SK-N-SH (cell line): Measurements from ENCODE around the gene PIGX. TPM values are rescaled to one million over a fixed set of nuclear protein-coding genes. Genes with fewer than 3 reads are reported as not detected.

Experiments used
- CTCF ChIA-PET: fragments of 300-600, 350-600 bp; formaldehyde crosslinking; extraction: SDS; loops from one replicate; lab custom pipeline; 2021; lab: Yijun Ruan, JAX
- POLR2A ChIA-PET: fragments of 350-600 bp; sonication (Branson Sonifier 250); formaldehyde crosslinking; extraction: SDS; loops from one replicate; lab custom pipeline; 2020; ENCODE audit warnings: antibody characterized with exemption, inconsistent platforms; lab: Yijun Ruan, JAX
- DNase-seq: peaks from one replicate; pipeline ENCODE4 v3.0.0; 2012
- H2AFZ ChIP-seq: fragments of 200-600 bp; sonication (generic); 2 replicates; pipeline ENCODE4 v1.8.1; 2016; ENCODE audit warnings: antibody characterized with exemption, mild to moderate bottlenecking, low read depth
- H3F3A ChIP-seq: fragments of 200-600 bp; sonication (generic); replicated peaks from 2 replicates; pipeline ENCODE3; 2016; ENCODE audit warnings: antibody characterized with exemption, mild to moderate bottlenecking; ENCODE audit not compliant: insufficient read depth
- H3K27ac ChIP-seq, 2 experiments: fragments of 200-500 bp in 1 of 2; fragments of 200-600 bp in 1 of 2; sonication (Bioruptor generic) in 1 of 2; sonication (generic), shearing (Covaris generic) in 1 of 2; 2 replicates each; pipeline versions ENCODE4 v1.5.1 to v1.6.1; 2014 to 2016; ENCODE audit warnings: low read depth in 2 of 2, inconsistent platforms in 1 of 2, low read length in 1 of 2, mild to moderate bottlenecking in 1 of 2, mixed read lengths in 1 of 2
- H3K27me3 ChIP-seq: fragments of 200-600 bp; sonication (generic), shearing (Covaris generic); 2 replicates; pipeline ENCODE4 v1.6.1; 2016; ENCODE audit warnings: mixed run types; ENCODE audit not compliant: insufficient read depth
- H3K36me3 ChIP-seq, 2 experiments: fragments of 200-500 bp in 1 of 2; fragments of 200-600 bp in 1 of 2; sonication (Bioruptor generic) in 1 of 2; sonication (generic) in 1 of 2; replicated peaks in 1 of 2; 2 replicates each; pipeline versions ENCODE3 to v1.5.1; 2014 to 2016; ENCODE audit warnings: low read length in 1 of 2, mild to moderate bottlenecking in 1 of 2; ENCODE audit not compliant: insufficient read depth in 2 of 2, control insufficient read depth in 1 of 2
- H3K4me1 ChIP-seq, 2 experiments: fragments of 200-500 bp in 1 of 2; fragments of 200-600 bp in 1 of 2; sonication (Bioruptor generic) in 1 of 2; sonication (generic), shearing (Covaris generic) in 1 of 2; 2 replicates each; pipeline versions ENCODE4 v1.5.1 to v1.6.1; 2014 to 2016; ENCODE audit warnings: low read depth in 1 of 2, low read length in 1 of 2, mixed run types in 1 of 2; ENCODE audit not compliant: insufficient read depth in 2 of 2, control insufficient read depth in 1 of 2
- H3K4me2 ChIP-seq: fragments of 200-600 bp; sonication (generic), shearing (Covaris generic); 2 replicates; pipeline ENCODE4 v1.6.1; 2017; ENCODE audit warnings: mixed run types
- H3K4me3 ChIP-seq, 2 experiments: fragments of 200-500 bp in 1 of 2; fragments of 200-600 bp in 1 of 2; sonication (Bioruptor generic) in 1 of 2; sonication (generic), shearing (Covaris generic) in 1 of 2; 2 replicates each; pipeline versions ENCODE4 v1.5.1 to v1.8.1; 2014 to 2016; ENCODE audit warnings: low read depth in 2 of 2, inconsistent platforms in 1 of 2, low read length in 1 of 2, mild to moderate bottlenecking in 1 of 2, mixed read lengths in 1 of 2, moderate library complexity in 1 of 2
- H3K79me2 ChIP-seq: fragments of 200-600 bp; sonication (generic); 2 replicates; pipeline ENCODE4 v1.8.1; 2017; ENCODE audit warnings: mild to moderate bottlenecking; ENCODE audit not compliant: insufficient read depth
- H3K9ac ChIP-seq: fragments of 200-600 bp; sonication (generic); 2 replicates; pipeline ENCODE4 v1.6.1; 2017; ENCODE audit warnings: mixed run types
- H3K9me2 ChIP-seq: fragments of 200-600 bp; sonication (generic); 2 replicates; pipeline ENCODE4 v1.6.1; 2017; ENCODE audit warnings: mixed run types
- H3K9me3 ChIP-seq: fragments of 200-600 bp; sonication (generic); 2 replicates; pipeline ENCODE4 v1.6.1; 2017; ENCODE audit warnings: mixed run types, mild to moderate bottlenecking, moderate library complexity
- H4K20me1 ChIP-seq: fragments of 200-600 bp; sonication (generic); 2 replicates; pipeline ENCODE4 v1.6.1; 2017; ENCODE audit warnings: mild to moderate bottlenecking, mixed run types; ENCODE audit not compliant: insufficient read depth
- EP300 ChIP-seq, 2 experiments: IDR thresholded peaks; 2 replicates each; pipeline versions ENCODE4 v1.4.0 to v1.6.1; 2012; ENCODE audit warnings: borderline replicate concordance in 1 of 2, low read depth in 1 of 2, low read length in 1 of 2
- FOXM1 ChIP-seq: IDR thresholded peaks from 2 replicates; pipeline ENCODE4 v1.4.0; 2012; ENCODE audit warnings: low read depth, mild to moderate bottlenecking
- GABPA ChIP-seq: IDR thresholded peaks from 2 replicates; pipeline ENCODE4 v1.4.0; 2012; ENCODE audit warnings: low read depth, mild to moderate bottlenecking
- IRF3 ChIP-seq: fragments of 150-350 bp; IDR thresholded peaks from 2 replicates; pipeline ENCODE4 v1.6.1; 2016; ENCODE audit warnings: mild to moderate bottlenecking, low read depth, low read length
- JUND ChIP-seq: IDR thresholded peaks from 2 replicates; pipeline ENCODE4 v1.4.0; 2012
- NFIC ChIP-seq: IDR thresholded peaks from 2 replicates; pipeline ENCODE4 v1.4.0; 2012; ENCODE audit warnings: borderline replicate concordance
- NRF1 ChIP-seq: IDR thresholded peaks from 2 replicates; pipeline ENCODE4 v1.6.1; 2012; ENCODE audit warnings: low read depth, mild to moderate bottlenecking, low read length
- RCOR1 ChIP-seq: fragments of 150-350 bp; IDR thresholded peaks from 2 replicates; pipeline ENCODE4 v1.6.1; 2017; ENCODE audit warnings: antibody characterized with exemption, low read length
- RXRA ChIP-seq: IDR thresholded peaks from 2 replicates; pipeline ENCODE4 v1.4.0; 2012; ENCODE audit warnings: low read depth, mild to moderate bottlenecking, borderline replicate concordance
- SIN3A ChIP-seq: IDR thresholded peaks from 2 replicates; pipeline ENCODE4 v1.6.1; 2012; ENCODE audit warnings: low read depth, mild to moderate bottlenecking, low read length, moderate library complexity, borderline replicate concordance
- SMC3 ChIP-seq: IDR thresholded peaks from 2 replicates; pipeline ENCODE4 v1.6.1; 2012; ENCODE audit warnings: low read depth, low read length, improper control_type of control experiment
- TCF12 ChIP-seq: IDR thresholded peaks from 2 replicates; pipeline ENCODE4 v1.4.0; 2012
- USF1 ChIP-seq: IDR thresholded peaks from 2 replicates; pipeline ENCODE4 v1.4.0; 2012; ENCODE audit warnings: low read depth, borderline replicate concordance
- YY1 ChIP-seq: IDR thresholded peaks from 2 replicates; pipeline ENCODE4 v1.4.0; 2012; ENCODE audit warnings: low read depth, mild to moderate bottlenecking
- WGBS: methylation state at CpG from one replicate; pipeline ENCODE4 v1.1.6; 2017; ENCODE audit warnings: low lambda C conversion rate; 5-methylcytosine and 5-hydroxymethylcytosine counted together
- polyA plus RNA-seq, 3 experiments: library from polyadenylated mRNA; depleted of rRNA; stranded (reverse); fragments of >200 nt; gene quantifications; 2 replicates each; pipeline ENCODE4 v1.2.3, GENCODE V29; 2012
- TF ChIP-seq, protein P1 (sequence below): IDR thresholded peaks from 2 replicates; pipeline ENCODE4 v1.4.0; 2012; ENCODE audit warnings: low read depth, borderline replicate concordance
- TF ChIP-seq, protein P2 (sequence below): IDR thresholded peaks from 2 replicates; pipeline ENCODE4; 2012
- TF ChIP-seq, protein P3 (sequence below): IDR thresholded peaks from 2 replicates; pipeline ENCODE4 v1.6.1; 2012; ENCODE audit warnings: mild to moderate bottlenecking, low read depth, low read length, moderate library complexity

The PIGX gene
- polyA plus RNA-seq, 1 of the 3 experiments (the other 2 are of a cell fraction), result 15.5 TPM

GRCh38 chr3:196749125-196749524 is 36.9 kb downstream of the PIGX start:
- POLR2A ChIA-PET, result no interaction called here
- no peak for DNase-seq
- Histone ChIP-seq H3K9me2 (no peaks in the 10 kb centered on the region; the same call in 1 of the 2 replicates), H3K27me3 (no peaks in the 10 kb centered on the region), H3K4me2 (no peak overlapping the region), H3K9me3 (peaks cover 11% of the 10 kb centered on the region), H4K20me1 (peaks cover 58% of the 10 kb centered on the region), H2AFZ (no peak overlapping the region), H3K27ac (no peak overlapping the region), H3K36me3 (peaks cover 8 to 58% of the 10 kb centered on the region in 2 experiments), H3K9ac (no peak overlapping the region), H3K79me2 (peaks cover 98% of the 10 kb centered on the region), H3K4me1 (no peaks in the 10 kb centered on the region), H3F3A (peaks cover 16% of the 10 kb centered on the region), H3K4me3 (no peak overlapping the region)
- WGBS, result 87% methylated on average over 8 of the region's 8 CpGs
- CTCF ChIA-PET, result no interaction called here
- TF ChIP-seq GABPA (no peak), FOXM1 (no peak), RXRA (no peak), NRF1 (no peak), IRF3 (no peak), TCF12 (no peak), EP300 (IDR thresholded peaks at IDR 0.05; ENCODE audit: borderline replicate concordance in 1 of 2, low read depth in 1 of 2, low read length in 1 of 2) (no peak), USF1 (no peak)
- TF ChIP-seq, protein P1, sequence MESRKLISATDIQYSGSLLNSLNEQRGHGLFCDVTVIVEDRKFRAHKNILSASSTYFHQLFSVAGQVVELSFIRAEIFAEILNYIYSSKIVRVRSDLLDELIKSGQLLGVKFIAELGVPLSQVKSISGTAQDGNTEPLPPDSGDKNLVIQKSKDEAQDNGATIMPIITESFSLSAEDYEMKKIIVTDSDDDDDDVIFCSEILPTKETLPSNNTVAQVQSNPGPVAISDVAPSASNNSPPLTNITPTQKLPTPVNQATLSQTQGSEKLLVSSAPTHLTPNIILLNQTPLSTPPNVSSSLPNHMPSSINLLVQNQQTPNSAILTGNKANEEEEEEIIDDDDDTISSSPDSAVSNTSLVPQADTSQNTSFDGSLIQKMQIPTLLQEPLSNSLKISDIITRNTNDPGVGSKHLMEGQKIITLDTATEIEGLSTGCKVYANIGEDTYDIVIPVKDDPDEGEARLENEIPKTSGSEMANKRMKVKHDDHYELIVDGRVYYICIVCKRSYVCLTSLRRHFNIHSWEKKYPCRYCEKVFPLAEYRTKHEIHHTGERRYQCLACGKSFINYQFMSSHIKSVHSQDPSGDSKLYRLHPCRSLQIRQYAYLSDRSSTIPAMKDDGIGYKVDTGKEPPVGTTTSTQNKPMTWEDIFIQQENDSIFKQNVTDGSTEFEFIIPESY, result no peak
- TF ChIP-seq, protein P2, sequence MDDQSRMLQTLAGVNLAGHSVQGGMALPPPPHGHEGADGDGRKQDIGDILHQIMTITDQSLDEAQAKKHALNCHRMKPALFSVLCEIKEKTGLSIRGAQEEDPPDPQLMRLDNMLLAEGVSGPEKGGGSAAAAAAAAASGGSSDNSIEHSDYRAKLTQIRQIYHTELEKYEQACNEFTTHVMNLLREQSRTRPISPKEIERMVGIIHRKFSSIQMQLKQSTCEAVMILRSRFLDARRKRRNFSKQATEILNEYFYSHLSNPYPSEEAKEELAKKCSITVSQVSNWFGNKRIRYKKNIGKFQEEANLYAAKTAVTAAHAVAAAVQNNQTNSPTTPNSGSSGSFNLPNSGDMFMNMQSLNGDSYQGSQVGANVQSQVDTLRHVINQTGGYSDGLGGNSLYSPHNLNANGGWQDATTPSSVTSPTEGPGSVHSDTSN, result no peak

GRCh38 chr3:196753201-196753600 is 41.0 kb downstream of the PIGX start:
- H3K4me2 ChIP-seq, result no peak overlapping the region
- no peaks in the 10 kb centered on the region for H3K9me2 ChIP-seq
- peaks cover 11% of the 10 kb centered on the region for H3F3A ChIP-seq
- no peak overlapping the region for H2AFZ ChIP-seq
- no peak overlapping the region for H3K27ac ChIP-seq
- ChIA-PET POLR2A (interaction anchor here (1.1 kb wide), 1 partner anchor 17 kb away, joined by 3 read pairs; no protein-coding TSS in a partner anchor), CTCF (no interaction called here)
- 97% methylated on average over 8 of the region's 8 CpGs for WGBS
- no peaks in the 10 kb centered on the region for H3K27me3 ChIP-seq
- H3K79me2 ChIP-seq, result peaks cover 98% of the 10 kb centered on the region
- peaks cover 37% of the 10 kb centered on the region for H4K20me1 ChIP-seq
- no peak overlapping the region for H3K4me3 ChIP-seq
- DNase-seq, result no peak
- H3K36me3 ChIP-seq, result peaks cover 11 to 69% of the 10 kb centered on the region in 2 experiments
- peaks cover 10% of the 10 kb centered on the region; the same call in 1 of the 2 replicates for H3K9me3 ChIP-seq
- H3K9ac ChIP-seq, result no peak overlapping the region
- peaks cover 0 to 3% of the 10 kb centered on the region in 2 experiments; a peak in 1 of 4 replicates for H3K4me1 ChIP-seq
- TF ChIP-seq USF1 (no peak), GABPA (no peak), SMC3 (no peak), RXRA (no peak), NRF1 (no peak), SIN3A (no peak), NFIC (no peak), YY1 (no peak), JUND (no peak), RCOR1 (no peak)
- TF ChIP-seq, protein P3, sequence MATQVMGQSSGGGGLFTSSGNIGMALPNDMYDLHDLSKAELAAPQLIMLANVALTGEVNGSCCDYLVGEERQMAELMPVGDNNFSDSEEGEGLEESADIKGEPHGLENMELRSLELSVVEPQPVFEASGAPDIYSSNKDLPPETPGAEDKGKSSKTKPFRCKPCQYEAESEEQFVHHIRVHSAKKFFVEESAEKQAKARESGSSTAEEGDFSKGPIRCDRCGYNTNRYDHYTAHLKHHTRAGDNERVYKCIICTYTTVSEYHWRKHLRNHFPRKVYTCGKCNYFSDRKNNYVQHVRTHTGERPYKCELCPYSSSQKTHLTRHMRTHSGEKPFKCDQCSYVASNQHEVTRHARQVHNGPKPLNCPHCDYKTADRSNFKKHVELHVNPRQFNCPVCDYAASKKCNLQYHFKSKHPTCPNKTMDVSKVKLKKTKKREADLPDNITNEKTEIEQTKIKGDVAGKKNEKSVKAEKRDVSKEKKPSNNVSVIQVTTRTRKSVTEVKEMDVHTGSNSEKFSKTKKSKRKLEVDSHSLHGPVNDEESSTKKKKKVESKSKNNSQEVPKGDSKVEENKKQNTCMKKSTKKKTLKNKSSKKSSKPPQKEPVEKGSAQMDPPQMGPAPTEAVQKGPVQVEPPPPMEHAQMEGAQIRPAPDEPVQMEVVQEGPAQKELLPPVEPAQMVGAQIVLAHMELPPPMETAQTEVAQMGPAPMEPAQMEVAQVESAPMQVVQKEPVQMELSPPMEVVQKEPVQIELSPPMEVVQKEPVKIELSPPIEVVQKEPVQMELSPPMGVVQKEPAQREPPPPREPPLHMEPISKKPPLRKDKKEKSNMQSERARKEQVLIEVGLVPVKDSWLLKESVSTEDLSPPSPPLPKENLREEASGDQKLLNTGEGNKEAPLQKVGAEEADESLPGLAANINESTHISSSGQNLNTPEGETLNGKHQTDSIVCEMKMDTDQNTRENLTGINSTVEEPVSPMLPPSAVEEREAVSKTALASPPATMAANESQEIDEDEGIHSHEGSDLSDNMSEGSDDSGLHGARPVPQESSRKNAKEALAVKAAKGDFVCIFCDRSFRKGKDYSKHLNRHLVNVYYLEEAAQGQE, result no peak
- TF ChIP-seq, protein P2, result no peak
